Astrocyte (in vitro differentiated cells and primary cell): ENCODE results near the gene SPATA31D1.

Experiments
- CTCF ChIP-seq: IDR thresholded peaks from 2 replicates; pipeline ENCODE4 v1.5.1; 2011; ENCODE audit warnings: low read depth, mild to moderate bottlenecking, inconsistent platforms, low read length, moderate library complexity; ENCODE audit not compliant: insufficient read depth
- EZH2 ChIP-seq: IDR thresholded peaks from 2 replicates; pipeline ENCODE4 v1.6.1; 2012; ENCODE audit warnings: mild to moderate bottlenecking, low read length, inconsistent platforms; ENCODE audit not compliant: insufficient read depth

GRCh38 chr9:81971727-81972126 is 16.8 kb upstream of the SPATA31D1 start:
- TF ChIP-seq CTCF (no peak), EZH2 (no peak)
